NB4 (cell line): Measurements from ENCODE around the gene NPFF.

ENCODE experiments used
- DNase-seq: peaks from one replicate; pipeline ENCODE4 v3.0.0; 2010; ENCODE audit warnings: low read depth
- H3K4me3 ChIP-seq: one replicate; pipeline ENCODE4 v1.5.1; 2011; ENCODE audit warnings: mild to moderate bottlenecking, low read depth, low read length, moderate library complexity
- MYC ChIP-seq: IDR thresholded peaks from 2 replicates; pipeline ENCODE4 v1.6.1; 2011; ENCODE audit warnings: low read depth, low read length
- POLR2A ChIP-seq: IDR thresholded peaks from 2 replicates; pipeline ENCODE4 v1.6.1; 2011; ENCODE audit warnings: mild to moderate bottlenecking; ENCODE audit not compliant: insufficient read length; ENCODE audit errors: extremely low read depth
- TF ChIP-seq, protein P1 (sequence below): IDR thresholded peaks from 2 replicates; pipeline ENCODE4 v1.6.1; 2011; ENCODE audit warnings: low read depth, low read length
- TF ChIP-seq, protein P2 (sequence below): IDR thresholded peaks from one replicate; pipeline ENCODE4 v1.5.1; 2012; ENCODE audit warnings: low read depth, low read length

NPFF gene

DNA sequence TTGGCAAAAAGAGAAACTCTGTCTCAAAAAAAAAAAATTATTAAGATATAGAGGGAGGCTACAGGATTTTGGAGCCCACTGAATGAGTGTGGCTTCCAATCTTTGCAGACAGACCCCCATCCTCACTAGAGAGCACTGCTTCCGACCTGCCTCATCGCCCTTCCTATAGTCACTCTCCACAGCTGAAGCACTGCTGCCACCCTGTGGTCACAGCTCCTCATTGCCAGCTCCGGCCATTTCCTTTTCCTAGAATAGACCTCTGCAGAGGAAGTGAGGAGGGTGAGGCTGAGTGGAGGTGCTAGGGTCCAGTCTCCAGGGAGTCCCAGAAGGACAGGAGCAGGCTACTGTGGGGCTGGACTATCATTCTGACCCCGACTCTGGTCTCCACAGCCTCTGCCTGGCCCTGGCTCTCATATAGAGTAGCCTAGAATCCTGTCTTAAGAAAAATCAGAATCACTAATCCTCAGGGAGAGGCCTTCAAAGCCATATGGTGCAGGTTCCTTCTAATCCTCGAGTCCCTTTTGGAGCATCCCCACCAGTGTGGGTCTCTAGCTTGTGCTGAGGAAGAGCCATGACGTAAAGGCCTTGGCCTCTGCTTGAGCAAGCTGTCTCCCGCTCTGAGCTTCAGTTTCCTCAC is 1.4 kb upstream of the NPFF start:
- TF ChIP-seq MYC = no peak
- no peak for TF ChIP-seq POLR2A
- TF ChIP-seq, protein P1, sequence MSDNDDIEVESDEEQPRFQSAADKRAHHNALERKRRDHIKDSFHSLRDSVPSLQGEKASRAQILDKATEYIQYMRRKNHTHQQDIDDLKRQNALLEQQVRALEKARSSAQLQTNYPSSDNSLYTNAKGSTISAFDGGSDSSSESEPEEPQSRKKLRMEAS = no peak
- TF ChIP-seq, protein P2, sequence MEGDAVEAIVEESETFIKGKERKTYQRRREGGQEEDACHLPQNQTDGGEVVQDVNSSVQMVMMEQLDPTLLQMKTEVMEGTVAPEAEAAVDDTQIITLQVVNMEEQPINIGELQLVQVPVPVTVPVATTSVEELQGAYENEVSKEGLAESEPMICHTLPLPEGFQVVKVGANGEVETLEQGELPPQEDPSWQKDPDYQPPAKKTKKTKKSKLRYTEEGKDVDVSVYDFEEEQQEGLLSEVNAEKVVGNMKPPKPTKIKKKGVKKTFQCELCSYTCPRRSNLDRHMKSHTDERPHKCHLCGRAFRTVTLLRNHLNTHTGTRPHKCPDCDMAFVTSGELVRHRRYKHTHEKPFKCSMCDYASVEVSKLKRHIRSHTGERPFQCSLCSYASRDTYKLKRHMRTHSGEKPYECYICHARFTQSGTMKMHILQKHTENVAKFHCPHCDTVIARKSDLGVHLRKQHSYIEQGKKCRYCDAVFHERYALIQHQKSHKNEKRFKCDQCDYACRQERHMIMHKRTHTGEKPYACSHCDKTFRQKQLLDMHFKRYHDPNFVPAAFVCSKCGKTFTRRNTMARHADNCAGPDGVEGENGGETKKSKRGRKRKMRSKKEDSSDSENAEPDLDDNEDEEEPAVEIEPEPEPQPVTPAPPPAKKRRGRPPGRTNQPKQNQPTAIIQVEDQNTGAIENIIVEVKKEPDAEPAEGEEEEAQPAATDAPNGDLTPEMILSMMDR = peak; percentile 95
- no peak overlapping the region for H3K4me3 ChIP-seq
- peak; percentile 84 for DNase-seq

DNA sequence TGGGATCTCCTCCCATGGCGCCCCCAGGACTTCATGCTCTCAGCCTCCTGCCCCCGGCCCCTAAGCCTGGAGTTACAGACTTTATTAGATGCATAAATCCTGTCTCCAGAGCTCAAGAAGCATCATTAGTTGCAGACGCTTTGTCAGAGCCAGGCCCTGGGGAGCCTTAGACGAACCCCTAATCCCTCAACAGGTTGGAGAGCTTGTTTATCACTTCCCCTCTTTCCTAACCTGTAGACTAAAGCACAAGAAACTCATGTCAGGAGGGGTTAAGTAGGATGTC is 260 bp upstream of the NPFF start:
- H3K4me3 ChIP-seq = no peak overlapping the region
- DNase-seq = no peak
- TF ChIP-seq, protein P2 = no peak
- TF ChIP-seq POLR2A (no peak), MYC (no peak)
- TF ChIP-seq, protein P1 = no peak

DNA sequence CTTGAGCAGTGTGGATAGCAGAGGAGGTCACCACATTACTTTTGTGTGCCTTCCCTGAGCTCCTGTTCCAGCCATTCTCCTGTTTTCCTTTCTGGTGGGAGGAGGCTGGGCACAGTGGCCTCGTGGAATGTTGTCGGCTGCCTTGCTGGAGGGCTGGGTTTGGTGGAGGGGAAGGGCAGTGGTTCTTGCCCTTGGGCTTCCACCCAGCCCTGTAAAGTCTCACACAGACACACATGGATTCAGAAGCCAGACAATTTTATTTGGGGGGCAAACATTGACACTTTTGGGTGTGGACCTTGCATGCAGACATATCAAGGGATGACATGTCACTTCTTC is 866 bp downstream of the NPFF start:
- TF ChIP-seq, protein P1 = no peak
- TF ChIP-seq POLR2A (no peak), MYC (no peak)
- TF ChIP-seq, protein P2 = no peak
- no peak for DNase-seq
- no peak overlapping the region for H3K4me3 ChIP-seq

DNA sequence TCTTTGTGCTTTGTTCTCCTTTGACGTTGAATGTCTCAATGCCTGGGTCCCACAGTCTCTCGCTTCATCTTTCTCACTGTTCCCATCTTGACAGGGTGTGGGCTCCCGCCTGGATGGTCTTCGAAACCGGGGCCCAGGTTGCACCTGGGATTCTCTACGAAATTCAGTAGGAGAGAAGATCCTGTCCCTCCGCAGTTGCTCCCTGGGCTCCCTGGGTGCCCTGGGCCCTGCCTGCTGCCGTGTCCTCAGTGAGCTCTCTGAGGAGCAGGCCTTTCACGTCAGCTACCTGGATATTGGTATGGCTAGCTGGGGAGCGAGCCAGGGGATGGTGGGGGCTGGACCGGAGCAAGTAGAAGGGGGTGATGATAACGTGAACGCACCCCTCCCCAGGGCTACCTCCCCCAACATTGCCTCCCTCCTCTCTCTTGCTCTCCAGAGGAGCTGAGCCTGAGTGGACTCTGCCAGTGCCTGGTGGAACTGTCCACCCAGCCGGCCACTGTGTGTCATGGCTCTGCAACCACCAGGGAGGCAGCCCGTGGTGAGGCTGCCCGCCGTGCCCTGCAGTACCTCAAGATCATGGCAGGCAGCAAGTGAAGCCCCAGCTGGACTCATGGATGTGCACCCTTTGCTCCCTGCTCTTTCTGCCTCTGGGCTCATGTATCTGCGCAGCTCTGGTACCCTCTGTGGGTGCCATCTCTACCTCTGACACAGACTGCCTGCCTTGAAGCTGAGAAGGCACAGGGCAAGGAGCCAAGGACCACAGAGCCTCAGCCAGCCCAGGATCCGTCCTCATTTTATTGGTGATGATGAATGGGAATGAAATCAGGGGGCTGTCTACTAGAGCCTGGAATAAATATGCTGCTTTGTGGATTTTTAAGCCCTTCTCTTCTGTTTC is 1.5 kb downstream of the NPFF start:
- TF ChIP-seq, protein P2 = no peak
- TF ChIP-seq, protein P1 = no peak
- TF ChIP-seq POLR2A (no peak), MYC (no peak)
- no peak overlapping the region for H3K4me3 ChIP-seq
- DNase-seq = no peak

DNA sequence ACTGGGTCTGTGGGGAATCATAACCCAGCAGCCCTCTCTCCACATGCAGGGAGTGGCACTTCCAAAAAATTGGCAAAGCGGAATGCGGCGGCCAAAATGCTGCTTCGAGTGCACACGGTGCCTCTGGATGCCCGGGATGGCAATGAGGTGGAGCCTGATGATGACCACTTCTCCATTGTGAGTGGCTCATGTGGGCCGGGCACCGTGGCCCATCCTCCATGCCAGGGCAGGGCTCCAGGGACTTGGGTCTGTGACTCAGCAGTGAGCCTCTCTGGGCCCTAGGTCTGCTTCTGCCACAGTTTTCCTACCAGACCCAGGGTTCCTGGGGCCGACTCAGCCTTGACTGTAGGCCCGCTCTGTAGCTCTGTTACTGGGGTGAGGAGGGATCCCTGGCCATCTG is 2.2 kb downstream of the NPFF start:
- DNase-seq = no peak
- TF ChIP-seq MYC (no peak), POLR2A (no peak)
- TF ChIP-seq, protein P1 = no peak
- TF ChIP-seq, protein P2 = no peak
- H3K4me3 ChIP-seq = no peak overlapping the region
